ENCODE results near the gene ST3GAL3.

DNA sequence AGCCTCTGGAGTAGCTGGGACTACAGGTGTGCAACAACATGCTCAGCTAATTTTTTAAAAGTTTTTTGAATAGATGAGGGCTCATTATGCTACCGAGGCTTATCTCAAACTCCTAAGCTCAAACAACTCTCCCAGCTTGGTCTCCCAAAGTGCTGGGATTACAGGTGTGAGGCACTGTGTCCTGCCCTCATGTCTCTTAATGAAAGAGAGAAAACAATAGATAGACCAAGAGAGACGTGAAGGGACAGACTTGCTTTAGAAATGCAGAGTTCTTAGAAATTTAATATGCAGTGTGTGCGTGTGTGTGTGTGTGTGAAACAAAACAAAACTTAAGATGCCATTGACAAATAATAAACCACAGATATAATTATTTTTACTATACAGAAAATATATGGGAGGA lies 105.2 kb downstream of the ST3GAL3 start:
- TF ChIP-seq ZNF274 (IDR thresholded peaks at IDR 0.05; ENCODE audit: low read depth, low read length) (no peak), YY1 (IDR thresholded peaks at IDR 0.05; ENCODE audit: insufficient read depth, insufficient read length) (no peak)

Data from NT2/D1 (cell line).